ENCODE measurements around the gene UMOD.

- no peak for TF ChIP-seq CTCF (conservative IDR thresholded peaks at IDR 0.05; ENCODE audit: low read depth, low read length)
- no peak for TF ChIP-seq EZH2 (IDR thresholded peaks at IDR 0.05; ENCODE audit: borderline replicate concordance, low read depth, low read length, poor library complexity, severe bottlenecking)
These were observed 50.7 kb downstream of the UMOD start for GRCh38 chr16:20301840-20302239.

All from A673 (cell line).